HG03469 (cell line): ENCODE measurements around the gene RAB11FIP3.
"Not testable (repeated sequence)": the region's sequence is repeated elsewhere in the genome, so short reads cannot be mapped to it uniquely, and the experiment has no call there.

Source experiments
- ATAC-seq: cut with Tn5 transposase; IDR thresholded peaks from one replicate; pipeline ENCODE4 v1.9.1; 2021; ENCODE audit warnings: mild to moderate bottlenecking, moderate library complexity, moderate number of reproducible peaks; ENCODE audit not compliant: unreplicated experiment

RAB11FIP3 gene

GRCh38 chr16:460787-461186 is 35.3 kb downstream of the RAB11FIP3 start:
- no peak for ATAC-seq

GRCh38 chr16:463071-463470 is 37.6 kb downstream of the RAB11FIP3 start:
- ATAC-seq: no peak

GRCh38 chr16:466651-467050 is 41.2 kb downstream of the RAB11FIP3 start:
- no peak for ATAC-seq

- ATAC-seq: not testable (repeated sequence)
Observed at GRCh38 chr16:467249-467871, 41.9 kb downstream of the RAB11FIP3 start.

GRCh38 chr16:468068-468821 is 42.8 kb downstream of the RAB11FIP3 start:
- ATAC-seq: no peak

- ATAC-seq: not testable (repeated sequence)
Observed at GRCh38 chr16:469459-469858, 44.0 kb downstream of the RAB11FIP3 start.

- no peak for ATAC-seq
Observed at GRCh38 chr16:470418-470817, 45.0 kb downstream of the RAB11FIP3 start.

- ATAC-seq: no peak
Observed at GRCh38 chr16:471353-472198, 46.1 kb downstream of the RAB11FIP3 start.

GRCh38 chr16:472199-472504 is 46.7 kb downstream of the RAB11FIP3 start:
- no peak for ATAC-seq

GRCh38 chr16:473046-474043 is 47.9 kb downstream of the RAB11FIP3 start:
- ATAC-seq: no peak

GRCh38 chr16:474420-475122 is 49.1 kb downstream of the RAB11FIP3 start:
- no peak for ATAC-seq

GRCh38 chr16:476039-476438 is 50.6 kb downstream of the RAB11FIP3 start:
- ATAC-seq: no peak

GRCh38 chr16:477301-478157 is 52.1 kb downstream of the RAB11FIP3 start:
- no peak for ATAC-seq

GRCh38 chr16:478287-478686 is 52.8 kb downstream of the RAB11FIP3 start:
- not testable (repeated sequence) for ATAC-seq

- ATAC-seq: no peak
Observed at GRCh38 chr16:482468-483185, 57.2 kb downstream of the RAB11FIP3 start.

- ATAC-seq: no peak
Observed at GRCh38 chr16:483341-484075, 58.1 kb downstream of the RAB11FIP3 start.

- ATAC-seq: no peak
Observed at GRCh38 chr16:489606-490005, 64.2 kb downstream of the RAB11FIP3 start.

GRCh38 chr16:490768-491167 is 65.3 kb downstream of the RAB11FIP3 start:
- ATAC-seq: no peak
